Neutrophil (primary cell): ENCODE data around the gene RNF144A.

Source experiments
- H3K27ac ChIP-seq: fragments of 200-600 bp; sonication (generic); 2 replicates; pipeline ENCODE4 v1.5.1; 2016; ENCODE audit warnings: mild to moderate bottlenecking, moderate library complexity
- H3K27me3 ChIP-seq: fragments of 200-600 bp; sonication (generic); 2 replicates; pipeline ENCODE4 v1.6.0; 2016; ENCODE audit warnings: mild to moderate bottlenecking
- H3K36me3 ChIP-seq: fragments of 200-600 bp; sonication (generic); 2 replicates; pipeline ENCODE4 v1.5.1; 2017
- H3K4me1 ChIP-seq, 2 experiments: fragments of 200-600 bp in 1 of 2; sonication (generic) in 1 of 2; 1 replicate in 1 of 2; 2 replicates in 1 of 2; pipeline versions ENCODE4 v1.5.1 to v1.6.1; 2013 to 2016; ENCODE audit warnings: low read depth in 1 of 2, low read length in 1 of 2, mild to moderate bottlenecking in 1 of 2, moderate library complexity in 1 of 2; ENCODE audit not compliant: control insufficient read depth in 1 of 2, insufficient read depth in 1 of 2
- H3K4me3 ChIP-seq, 2 experiments: fragments of 200-600 bp in 1 of 2; sonication (generic) in 1 of 2; 1 replicate in 1 of 2; 2 replicates in 1 of 2; pipeline ENCODE4 v1.5.1; 2013 to 2016; ENCODE audit warnings: low read depth in 1 of 2, low read length in 1 of 2, mild to moderate bottlenecking in 1 of 2, moderate library complexity in 1 of 2
- H3K9me3 ChIP-seq: fragments of 200-600 bp; sonication (generic); 2 replicates; pipeline ENCODE4 v1.5.1; 2016
- TF ChIP-seq, protein P1 (sequence below): fragments of 200-600 bp; sonication (generic); IDR thresholded peaks from 2 replicates; pipeline ENCODE4 v1.5.1; 2016; ENCODE audit warnings: antibody characterized with exemption

The RNF144A gene

DNA sequence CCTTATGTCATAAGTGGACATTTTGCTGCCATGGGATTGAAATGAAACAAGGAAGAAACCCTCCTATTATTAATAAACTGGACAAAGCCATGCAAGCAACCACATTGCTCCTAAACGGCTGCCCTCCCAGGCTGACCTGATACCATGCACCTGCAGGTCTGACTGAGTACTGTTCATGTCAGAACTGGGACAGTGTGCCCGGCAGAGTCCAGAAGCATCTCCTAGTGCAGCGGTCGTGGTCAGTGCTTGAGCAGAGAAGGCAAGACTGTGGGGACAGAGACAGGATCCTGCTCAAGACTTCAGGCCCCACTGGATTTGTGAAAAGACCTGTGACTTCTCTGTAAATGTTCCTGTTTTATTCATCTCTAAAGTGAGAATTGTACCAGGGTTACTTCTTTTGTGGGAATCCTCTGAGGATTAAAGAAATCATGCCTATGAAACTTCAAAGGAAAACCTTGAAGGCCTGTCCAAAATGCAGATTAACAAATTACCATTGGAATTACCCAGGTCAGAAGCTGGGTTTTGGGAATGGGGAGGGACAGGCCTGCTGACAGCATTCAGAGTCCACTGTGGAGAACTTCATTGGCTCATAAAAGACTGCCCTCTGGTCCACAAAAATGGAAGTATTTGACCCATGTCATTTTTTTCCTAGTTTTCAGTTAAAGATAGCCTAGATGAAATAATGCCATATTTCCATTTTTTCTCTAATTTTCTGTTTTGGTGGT, 13.9 kb downstream of the RNF144A start:
- TF ChIP-seq, protein P1, sequence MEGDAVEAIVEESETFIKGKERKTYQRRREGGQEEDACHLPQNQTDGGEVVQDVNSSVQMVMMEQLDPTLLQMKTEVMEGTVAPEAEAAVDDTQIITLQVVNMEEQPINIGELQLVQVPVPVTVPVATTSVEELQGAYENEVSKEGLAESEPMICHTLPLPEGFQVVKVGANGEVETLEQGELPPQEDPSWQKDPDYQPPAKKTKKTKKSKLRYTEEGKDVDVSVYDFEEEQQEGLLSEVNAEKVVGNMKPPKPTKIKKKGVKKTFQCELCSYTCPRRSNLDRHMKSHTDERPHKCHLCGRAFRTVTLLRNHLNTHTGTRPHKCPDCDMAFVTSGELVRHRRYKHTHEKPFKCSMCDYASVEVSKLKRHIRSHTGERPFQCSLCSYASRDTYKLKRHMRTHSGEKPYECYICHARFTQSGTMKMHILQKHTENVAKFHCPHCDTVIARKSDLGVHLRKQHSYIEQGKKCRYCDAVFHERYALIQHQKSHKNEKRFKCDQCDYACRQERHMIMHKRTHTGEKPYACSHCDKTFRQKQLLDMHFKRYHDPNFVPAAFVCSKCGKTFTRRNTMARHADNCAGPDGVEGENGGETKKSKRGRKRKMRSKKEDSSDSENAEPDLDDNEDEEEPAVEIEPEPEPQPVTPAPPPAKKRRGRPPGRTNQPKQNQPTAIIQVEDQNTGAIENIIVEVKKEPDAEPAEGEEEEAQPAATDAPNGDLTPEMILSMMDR, result no peak
- Histone ChIP-seq H3K9me3 (no peaks in the 10 kb centered on the region), H3K4me1 (peaks cover 44 to 51% of the 10 kb centered on the region in 2 experiments)

GRCh38 chr2:6931753-6932152, 14.5 kb downstream of the RNF144A start:
- no peak overlapping the region for H3K27ac ChIP-seq
- no peak overlapping the region for H3K4me3 ChIP-seq
- no peaks in the 10 kb centered on the region for H3K27me3 ChIP-seq
- H3K4me1 ChIP-seq, result peaks cover 51 to 56% of the 10 kb centered on the region in 2 experiments
- no peaks in the 10 kb centered on the region for H3K9me3 ChIP-seq
- H3K36me3 ChIP-seq, result no peaks in the 10 kb centered on the region
- TF ChIP-seq, protein P1, result no peak

More for the DNA sequence above, 13.9 kb downstream of the RNF144A start:
- H3K36me3 ChIP-seq, result no peaks in the 10 kb centered on the region
- H3K27me3 ChIP-seq, result no peaks in the 10 kb centered on the region
- H3K4me3 ChIP-seq, result no peak overlapping the region
- H3K27ac ChIP-seq, result peak overlapping the region; percentile 42

DNA sequence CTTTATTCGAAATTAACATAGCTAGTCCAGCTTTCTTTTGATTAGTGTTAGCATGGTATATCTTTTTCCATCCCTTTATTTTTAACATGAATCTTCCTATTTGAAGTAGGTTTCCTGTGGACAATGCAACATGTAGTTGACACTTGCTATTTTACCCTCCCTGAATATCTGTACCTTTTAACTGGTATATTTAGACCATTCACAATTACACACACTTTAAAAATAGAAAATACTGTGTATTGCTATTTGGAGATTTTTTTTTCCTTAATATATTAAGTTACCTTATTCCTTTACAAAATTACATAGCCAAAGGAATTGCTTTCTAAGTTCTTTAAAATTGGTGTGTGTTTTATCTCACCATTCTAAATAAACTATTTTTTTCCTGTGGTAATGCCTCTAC, 15.0 kb downstream of the RNF144A start:
- Histone ChIP-seq H3K36me3 (no peaks in the 10 kb centered on the region), H3K9me3 (no peaks in the 10 kb centered on the region), H3K4me1 (peaks cover 55 to 61% of the 10 kb centered on the region in 2 experiments), H3K27ac (no peak overlapping the region), H3K4me3 (no peak overlapping the region), H3K27me3 (no peaks in the 10 kb centered on the region)
- TF ChIP-seq, protein P1, result no peak

DNA sequence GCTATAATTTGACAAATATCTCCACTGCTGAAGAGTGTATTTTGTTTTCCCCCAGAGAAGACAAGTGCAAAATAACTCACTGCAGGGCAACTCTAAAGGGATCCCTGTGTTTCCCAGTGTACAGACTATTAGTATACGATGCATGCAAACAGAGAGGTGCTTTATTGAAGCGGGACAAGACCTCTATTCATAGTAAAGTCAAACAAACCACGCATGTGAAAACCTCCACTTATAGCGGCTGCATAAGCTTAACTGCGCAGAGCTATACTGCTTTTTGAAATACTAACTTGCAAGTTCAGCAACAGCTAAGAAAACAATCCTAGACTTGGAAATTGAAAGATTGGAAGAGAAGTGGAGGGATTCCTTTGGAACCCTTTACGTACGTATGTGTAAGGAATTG, 15.6 kb downstream of the RNF144A start:
- Histone ChIP-seq H3K27me3 (no peaks in the 10 kb centered on the region), H3K36me3 (no peaks in the 10 kb centered on the region), H3K9me3 (no peaks in the 10 kb centered on the region), H3K27ac (no peak overlapping the region), H3K4me3 (no peak overlapping the region), H3K4me1 (peaks cover 61 to 67% of the 10 kb centered on the region in 2 experiments)
- TF ChIP-seq, protein P1, result no peak

DNA sequence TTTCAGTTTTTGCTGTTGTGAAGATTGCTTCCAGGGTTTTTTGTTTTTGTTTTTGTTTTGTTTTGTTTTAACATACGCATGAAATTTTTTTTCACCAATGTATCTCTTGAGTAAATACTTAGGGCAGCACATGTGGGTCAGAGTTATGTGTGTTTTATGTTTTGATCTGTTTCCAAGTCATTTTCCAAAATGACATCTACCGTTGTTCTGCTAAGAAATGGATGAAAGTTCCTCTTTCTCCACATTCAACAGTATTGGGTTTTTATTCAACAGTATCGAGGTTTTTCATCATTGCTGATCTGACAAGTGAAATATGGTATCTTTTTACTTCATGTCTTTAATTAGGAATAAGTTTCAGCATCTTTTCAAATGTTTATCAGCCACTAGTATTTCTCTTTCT, 16.7 kb downstream of the RNF144A start:
- Histone ChIP-seq H3K9me3 (no peaks in the 10 kb centered on the region), H3K4me3 (peak overlapping the region in 1 of 2 experiments; percentile 23), H3K27ac (peak overlapping the region; percentile 72), H3K4me1 (peaks cover 55 to 66% of the 10 kb centered on the region in 2 experiments), H3K36me3 (no peaks in the 10 kb centered on the region), H3K27me3 (no peaks in the 10 kb centered on the region)
- TF ChIP-seq, protein P1, result no peak
